GM11168 (cell line): Measurements from ENCODE around the gene EFNA2.

Source experiments
- in situ Hi-C: fragments of 300-500 bp; cut with MboI; formaldehyde crosslinking; loops from one replicate; pipeline ENCODE4 v1.12.0; 2022; ENCODE audit warnings: low sequenced_read_pairs; ENCODE audit not compliant: unreplicated experiment

EFNA2 gene

GRCh38 chr19:1270854-1271527 is 14.7 kb upstream of the EFNA2 start:
- in situ Hi-C loops, result no loop called here

- in situ Hi-C loops, result no loop called here
Observed at GRCh38 chr19:1271528-1272422, 13.9 kb upstream of the EFNA2 start.

- in situ Hi-C loops, result no loop called here
Observed at GRCh38 chr19:1272423-1273262, 13.0 kb upstream of the EFNA2 start.

GRCh38 chr19:1273263-1274041 is 12.2 kb upstream of the EFNA2 start:
- in situ Hi-C loops, result no loop called here

GRCh38 chr19:1274081-1274851 is 11.4 kb upstream of the EFNA2 start:
- in situ Hi-C loops, result no loop called here

GRCh38 chr19:1274852-1275259 is 10.8 kb upstream of the EFNA2 start:
- in situ Hi-C loops, result no loop called here

- in situ Hi-C loops, result no loop called here
Observed at GRCh38 chr19:1275260-1275975, 10.3 kb upstream of the EFNA2 start, which contains the start of gene FAM174C. FAM174C (plus strand) TSS chr19:1275530; CDS start chr19:1275550, 20 bp downstream.

- in situ Hi-C loops, result no loop called here
Observed at GRCh38 chr19:1275976-1276627, 9.6 kb upstream of the EFNA2 start.

- in situ Hi-C loops, result no loop called here
Observed at GRCh38 chr19:1276628-1277022, 9.0 kb upstream of the EFNA2 start.

GRCh38 chr19:1277061-1277460 is 8.6 kb upstream of the EFNA2 start:
- in situ Hi-C loops, result no loop called here

GRCh38 chr19:1278074-1278473 is 7.6 kb upstream of the EFNA2 start:
- in situ Hi-C loops, result no loop called here

GRCh38 chr19:1278713-1279660 is 6.7 kb upstream of the EFNA2 start:
- in situ Hi-C loops, result no loop called here

GRCh38 chr19:1279782-1280341 is 5.8 kb upstream of the EFNA2 start:
- in situ Hi-C loops, result no loop called here

- in situ Hi-C loops, result no loop called here
Observed at GRCh38 chr19:1280636-1281568, 4.8 kb upstream of the EFNA2 start.

- in situ Hi-C loops, result no loop called here
Observed at GRCh38 chr19:1281569-1282287, 3.9 kb upstream of the EFNA2 start.
